Measurements from ENCODE around the gene ISY1.

GRCh38 chr3:129162729-129163579, 2.1 kb upstream of the ISY1 start:
- TF ChIP-seq CTCF (IDR thresholded peaks at IDR 0.05): peak in 2 of 6 experiments; percentile 24 to 30
- no peak for TF ChIP-seq POLR2A (IDR thresholded peaks at IDR 0.05)

Data from esophagus squamous epithelium (tissue), 4 donors.